Endothelial cell of umbilical vein (primary cell): ENCODE data around the gene SLC12A6.

Experiments
- EZH2 ChIP-seq: IDR thresholded peaks from 2 replicates; pipeline ENCODE4 v1.6.1; 2012; ENCODE audit warnings: borderline replicate concordance, low read depth, mild to moderate bottlenecking, moderate library complexity, low read length, inconsistent platforms; ENCODE audit not compliant: severe bottlenecking
- TF ChIP-seq, protein P1 (sequence below), 2 donors: IDR thresholded peaks; 1 replicate in 1 of 2; 2 replicates in 1 of 2; pipeline ENCODE4 v1.5.1; 2011; ENCODE audit warnings: low read length in 2 of 2, mild to moderate bottlenecking in 2 of 2, moderate library complexity in 2 of 2, control low read depth in 1 of 2, inconsistent platforms in 1 of 2, low read depth in 1 of 2; ENCODE audit not compliant: insufficient read depth in 1 of 2; ENCODE audit errors: extremely low read depth in 1 of 2

DNA sequence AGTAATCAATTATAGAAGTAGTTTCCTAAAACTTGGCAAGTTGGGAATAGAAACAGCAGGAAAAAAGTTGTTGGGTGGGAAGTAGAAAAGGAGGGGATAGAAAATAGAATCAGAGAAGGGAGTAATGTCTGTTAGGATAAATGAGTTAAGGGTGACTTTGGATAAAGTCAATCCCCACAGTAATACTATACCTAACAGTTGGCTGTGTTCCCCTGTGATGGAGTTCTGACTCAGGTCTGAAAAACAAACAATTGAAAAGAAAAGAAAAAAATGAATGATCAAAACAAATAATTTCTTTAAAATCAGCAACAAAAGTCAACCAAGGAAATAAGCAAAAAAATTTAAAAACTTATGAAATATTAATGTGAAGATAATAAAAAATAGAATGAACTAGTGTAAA, 62.4 kb downstream of the SLC12A6 start:
- no peak for TF ChIP-seq EZH2
- TF ChIP-seq, protein P1, sequence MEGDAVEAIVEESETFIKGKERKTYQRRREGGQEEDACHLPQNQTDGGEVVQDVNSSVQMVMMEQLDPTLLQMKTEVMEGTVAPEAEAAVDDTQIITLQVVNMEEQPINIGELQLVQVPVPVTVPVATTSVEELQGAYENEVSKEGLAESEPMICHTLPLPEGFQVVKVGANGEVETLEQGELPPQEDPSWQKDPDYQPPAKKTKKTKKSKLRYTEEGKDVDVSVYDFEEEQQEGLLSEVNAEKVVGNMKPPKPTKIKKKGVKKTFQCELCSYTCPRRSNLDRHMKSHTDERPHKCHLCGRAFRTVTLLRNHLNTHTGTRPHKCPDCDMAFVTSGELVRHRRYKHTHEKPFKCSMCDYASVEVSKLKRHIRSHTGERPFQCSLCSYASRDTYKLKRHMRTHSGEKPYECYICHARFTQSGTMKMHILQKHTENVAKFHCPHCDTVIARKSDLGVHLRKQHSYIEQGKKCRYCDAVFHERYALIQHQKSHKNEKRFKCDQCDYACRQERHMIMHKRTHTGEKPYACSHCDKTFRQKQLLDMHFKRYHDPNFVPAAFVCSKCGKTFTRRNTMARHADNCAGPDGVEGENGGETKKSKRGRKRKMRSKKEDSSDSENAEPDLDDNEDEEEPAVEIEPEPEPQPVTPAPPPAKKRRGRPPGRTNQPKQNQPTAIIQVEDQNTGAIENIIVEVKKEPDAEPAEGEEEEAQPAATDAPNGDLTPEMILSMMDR (IDR thresholded peaks at IDR 0.05; ENCODE audit: extremely low read depth in 1 of 2, insufficient read depth in 1 of 2, low read depth in 1 of 2, low read length in 2 of 2), result no peak
